Endothelial cell of umbilical vein (primary cell): ENCODE measurements around the gene SLC26A11. TPM values are rescaled to one million over a fixed set of nuclear protein-coding genes. Genes with fewer than 3 reads are reported as not detected.
"Not testable (repeated sequence)": the region's sequence is repeated elsewhere in the genome, so short reads cannot be mapped to it uniquely, and the experiment has no call there.

Source experiments
- BruUV-seq: library from RNA; stranded (reverse); fragments of 400-500 nt; replicated peaks from 2 replicates; lab custom pipeline; 2021; lab: Mats Ljungman, UMichigan
- CTCF ChIA-PET: fragments of 300-600, 350-600 bp; sonication (Branson Sonifier 250); formaldehyde crosslinking; loops from one replicate; lab custom pipeline; 2021; ENCODE audit warnings: antibody characterized with exemption, inconsistent platforms; lab: Charles Lee
- POLR2A ChIA-PET: fragments of 300-600, 350-600 bp; sonication (Branson Sonifier 250); formaldehyde crosslinking; loops from one replicate; lab custom pipeline; 2021; ENCODE audit warnings: antibody characterized with exemption, inconsistent platforms; lab: Charles Lee
- DNase-seq: peaks from one replicate; pipeline ENCODE4 v3.0.0-alpha.2; 2011; ENCODE audit warnings: low read depth, low spot score
- FAIRE-seq: peaks from 2 replicates; lab custom pipeline; 2011; peaks lifted over from hg19 to GRCh38; lab: Jason Lieb, UNC
- H2AFZ ChIP-seq: 2 replicates; pipeline ENCODE4 v1.6.0; 2012; ENCODE audit warnings: low read depth, low read length, control low read depth, inconsistent platforms
- H3K27ac ChIP-seq: 2 replicates; pipeline ENCODE4 v1.5.1; 2011; ENCODE audit warnings: low read depth, mild to moderate bottlenecking, control low read depth, low read length, moderate library complexity; ENCODE audit not compliant: insufficient read depth
- H3K27me3 ChIP-seq, 2 experiments: 2 replicates each; pipeline versions ENCODE4 v1.6.0 to v1.6.1; 2011; ENCODE audit warnings: low read length in 2 of 2, mixed read lengths in 1 of 2; ENCODE audit not compliant: control insufficient read depth in 2 of 2, insufficient read depth in 2 of 2
- H3K36me3 ChIP-seq, 2 experiments: 2 replicates in 1 of 2; 3 replicates in 1 of 2; pipeline ENCODE4 v1.5.1; 2011; ENCODE audit warnings: low read length in 2 of 2, mild to moderate bottlenecking in 1 of 2, moderate library complexity in 1 of 2; ENCODE audit not compliant: control insufficient read depth in 2 of 2, insufficient read depth in 2 of 2; ENCODE audit errors: extremely low read depth in 1 of 2
- H3K4me1 ChIP-seq: 3 replicates; pipeline ENCODE4 v1.5.1; 2011; ENCODE audit warnings: mild to moderate bottlenecking, low read length; ENCODE audit not compliant: control insufficient read depth, insufficient read depth; ENCODE audit errors: extremely low read depth
- H3K4me2 ChIP-seq: 2 replicates; pipeline ENCODE4 v1.6.1; 2011; ENCODE audit warnings: low read length, control low read depth, mixed read lengths; ENCODE audit not compliant: insufficient read depth
- H3K4me3 ChIP-seq, 3 experiments: fragments of 200-600 bp in 1 of 3; sonication (generic), shearing (Covaris generic) in 1 of 3; replicated peaks in 1 of 3; 2 replicates each; pipeline ENCODE4 v1.5.1; 2011 to 2016; ENCODE audit warnings: control low read depth in 3 of 3, low read length in 3 of 3, mild to moderate bottlenecking in 2 of 3, inconsistent platforms in 1 of 3, low read depth in 1 of 3, moderate library complexity in 1 of 3; ENCODE audit not compliant: insufficient read depth in 1 of 3
- H3K79me2 ChIP-seq: 2 replicates; pipeline ENCODE4 v1.6.0; 2012; ENCODE audit warnings: low read length, inconsistent platforms; ENCODE audit not compliant: control insufficient read depth, insufficient read depth
- H3K9ac ChIP-seq: replicated peaks from 2 replicates; pipeline ENCODE3; 2011; ENCODE audit warnings: low read length, control low read depth; ENCODE audit not compliant: insufficient read depth; ENCODE audit errors: extremely low read depth
- H3K9me1 ChIP-seq: replicated peaks from 3 replicates; pipeline ENCODE4 v1.6.0; 2011; ENCODE audit warnings: mild to moderate bottlenecking, low read length; ENCODE audit not compliant: control insufficient read depth, insufficient read depth; ENCODE audit errors: extremely low read depth
- H3K9me3 ChIP-seq: replicated peaks from 2 replicates; pipeline ENCODE4 v1.5.1; 2012; ENCODE audit warnings: low read length, inconsistent platforms; ENCODE audit not compliant: control insufficient read depth, insufficient read depth
- H4K20me1 ChIP-seq: replicated peaks from 2 replicates; pipeline ENCODE3; 2011; ENCODE audit warnings: mild to moderate bottlenecking, low read length; ENCODE audit not compliant: control insufficient read depth, insufficient read depth; ENCODE audit errors: extremely low read depth
- CTCF ChIP-seq, 2 donors: IDR thresholded peaks; 1 replicate in 1 of 2; 2 replicates in 1 of 2; pipeline ENCODE4 v1.5.1; 2011; ENCODE audit warnings: low read length in 2 of 2, mild to moderate bottlenecking in 2 of 2, moderate library complexity in 2 of 2, control low read depth in 1 of 2, inconsistent platforms in 1 of 2, low read depth in 1 of 2; ENCODE audit not compliant: insufficient read depth in 1 of 2; ENCODE audit errors: extremely low read depth in 1 of 2
- EZH2 ChIP-seq: IDR thresholded peaks from 2 replicates; pipeline ENCODE4 v1.6.1; 2012; ENCODE audit warnings: borderline replicate concordance, low read depth, mild to moderate bottlenecking, moderate library complexity, low read length, inconsistent platforms; ENCODE audit not compliant: severe bottlenecking
- FOS ChIP-seq: IDR thresholded peaks from 2 replicates; pipeline ENCODE4 v1.6.1; 2011; ENCODE audit warnings: mild to moderate bottlenecking, low read length, moderate library complexity, borderline replicate concordance; ENCODE audit not compliant: insufficient read depth
- GATA2 ChIP-seq: IDR thresholded peaks from 2 replicates; pipeline ENCODE4 v1.7.0; 2011; ENCODE audit warnings: low read depth, mild to moderate bottlenecking, moderate library complexity, mixed read lengths, low read length; ENCODE audit not compliant: insufficient read length, insufficient read depth
- JUN ChIP-seq: IDR thresholded peaks from 2 replicates; pipeline ENCODE4 v1.6.1; 2011; ENCODE audit warnings: borderline replicate concordance, low read depth; ENCODE audit not compliant: insufficient read length, insufficient read depth
- MAX ChIP-seq: IDR thresholded peaks from 2 replicates; pipeline ENCODE4 v1.6.1; 2011; ENCODE audit not compliant: insufficient read depth, insufficient read length
- MYC ChIP-seq: IDR thresholded peaks from one replicate; pipeline ENCODE4 v1.6.1; 2011; ENCODE audit warnings: mild to moderate bottlenecking, low read depth, low read length
- POLR2A ChIP-seq: IDR thresholded peaks from 2 replicates; pipeline ENCODE4 v1.6.1; 2012; ENCODE audit warnings: low read depth, mild to moderate bottlenecking, control low read depth, low read length
- POLR2AphosphoS5 ChIP-seq: IDR thresholded peaks from 2 replicates; pipeline ENCODE4 v1.6.1; 2012; ENCODE audit warnings: low read depth, mild to moderate bottlenecking, control low read depth, low read length, moderate library complexity; ENCODE audit not compliant: insufficient read depth
- dilution Hi-C: fragments of 300-500 bp; cut with MboI; formaldehyde crosslinking; loops from one replicate; pipeline ENCODE4 v1.15.0; 2019; ENCODE audit warnings: low sequenced_read_pairs; ENCODE audit not compliant: extremely low pct_ligation_motif_present
- intact Hi-C: fragments of 100-400 bp; cut with micrococcal nuclease; formaldehyde crosslinking; loops from one replicate; pipeline ENCODE4 v1.10.0; 2022
- polyA plus RNA-seq, 4 experiments: library from polyadenylated mRNA; depleted of rRNA in 3 of 4; stranded (reverse) in 3 of 4; unstranded in 1 of 4; fragments of >200 nt; gene quantifications; 2 replicates each; pipeline versions ENCODE4 v1.2.1 to v1.2.3, GENCODE V29; 2011 to 2012; ENCODE audit warnings: missing spikeins in 1 of 4
- total RNA-seq: library from RNA; stranded (reverse); gene quantifications from 2 replicates; pipeline ENCODE4 v1.2.3, GENCODE V29; 2021

Gene SLC26A11
- total and polyA plus RNA-seq, 2 donors (not counting 3 experiments of a cell fraction or from before 2014, with no cell fraction given), result 25.2 to 33.0 TPM

DNA sequence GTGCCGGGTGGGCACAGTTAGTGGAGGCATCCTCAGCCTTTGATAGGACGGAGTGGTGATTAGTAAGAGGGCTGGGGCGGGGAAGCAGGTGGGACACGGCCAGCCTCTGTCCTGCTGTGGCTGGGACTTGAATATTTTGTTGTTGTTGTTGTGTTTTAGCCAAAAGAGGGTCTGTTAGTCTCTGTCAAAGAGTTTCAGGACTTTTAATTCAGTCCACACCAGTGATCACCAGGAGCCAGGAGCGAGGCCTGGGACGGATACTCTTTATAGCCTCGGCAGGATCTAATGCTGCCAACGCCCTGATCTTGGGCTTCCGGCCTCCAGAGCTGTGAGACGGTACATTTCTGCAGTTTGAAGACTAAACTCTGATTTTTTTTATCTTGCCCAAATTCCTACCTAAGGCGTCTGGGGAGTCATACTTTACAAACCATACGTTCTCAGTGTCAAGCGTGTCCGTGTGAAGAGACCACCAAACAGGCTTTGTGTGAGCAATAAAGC is 37.5 kb downstream of the SLC26A11 start:
- no peak overlapping the region for H3K9ac ChIP-seq
- no peak for FAIRE-seq
- intact Hi-C loops, result no loop called here

GRCh38 chr17:80258296-80258695 is 38.1 kb downstream of the SLC26A11 start:
- H2AFZ ChIP-seq, H3K27me3 ChIP-seq, H3K27ac ChIP-seq, POLR2A ChIA-PET, CTCF ChIA-PET, H3K4me2 ChIP-seq, H3K9ac ChIP-seq, dilution Hi-C loops, BruUV-seq, H3K4me3 ChIP-seq, H3K9me1 ChIP-seq, DNase-seq, H4K20me1 ChIP-seq, intact Hi-C loops, H3K9me3 ChIP-seq, FAIRE-seq, H3K36me3 ChIP-seq: not testable (repeated sequence)
- Histone ChIP-seq H3K79me2 (peaks cover 10% of the 10 kb centered on the region), H3K4me1 (peaks cover 38% of the 10 kb centered on the region)

More for the DNA sequence above, 37.5 kb downstream of the SLC26A11 start:
- Histone ChIP-seq H3K4me2 (no peak overlapping the region), H3K9me1 (no peaks in the 10 kb centered on the region), H3K79me2 (peaks cover 8% of the 10 kb centered on the region), H3K4me3 (no peak overlapping the region), H3K27ac (no peak overlapping the region), H3K4me1 (peaks cover 33% of the 10 kb centered on the region), H4K20me1 (no peaks in the 10 kb centered on the region), H3K9me3 (no peaks in the 10 kb centered on the region), H2AFZ (peak overlapping the region; percentile 13), H3K36me3 (no peaks in the 10 kb centered on the region), H3K27me3 (no peaks in the 10 kb centered on the region)
- DNase-seq, result no peak
- BruUV-seq, result no TSS peak
- POLR2A ChIA-PET, result no interaction called here
- dilution Hi-C loops, result no loop called here
- CTCF ChIA-PET, result no interaction called here
- TF ChIP-seq FOS (no peak), JUN (no peak), EZH2 (no peak), CTCF (IDR thresholded peaks at IDR 0.05; ENCODE audit: extremely low read depth in 1 of 2, insufficient read depth in 1 of 2, low read depth in 1 of 2, low read length in 2 of 2) (no peak), MYC (no peak), GATA2 (no peak), MAX (no peak), POLR2A (no peak), POLR2AphosphoS5 (no peak)
